SK-N-SH treated with all-trans-retinoic acid at 6 μM for 48 hours (cell line): ENCODE measurements around the gene BOLA3.

Experiments used
- ARNTL ChIP-seq: fragments of 450-650 bp; formaldehyde crosslinking; IDR thresholded peaks from 2 replicates; pipeline ENCODE4 v1.5.0; 2020; ENCODE audit warnings: low read depth, mild to moderate bottlenecking, moderate library complexity, borderline replicate concordance
- BACH2 ChIP-seq: fragments of 250-450 bp; sonication (Bioruptor Pico); IDR thresholded peaks from 2 replicates; pipeline ENCODE4 v1.9.0; 2021; ENCODE audit warnings: mild to moderate bottlenecking, borderline replicate concordance
- GLIS3 ChIP-seq: fragments of 250-450 bp; sonication (Bioruptor Pico); IDR thresholded peaks from 2 replicates; pipeline ENCODE4 v1.5.0; 2020; ENCODE audit warnings: mild to moderate bottlenecking, moderate library complexity
- TOX ChIP-seq: fragments of 250-450 bp; sonication (Bioruptor Pico); IDR thresholded peaks from 2 replicates; pipeline ENCODE4 v1.8.0; 2021; ENCODE audit warnings: mild to moderate bottlenecking, moderate library complexity, borderline replicate concordance
- ZFP30 ChIP-seq: fragments of 450-650 bp; formaldehyde crosslinking; IDR thresholded peaks from 2 replicates; pipeline ENCODE4 v1.5.0; 2022; ENCODE audit warnings: mild to moderate bottlenecking, moderate library complexity
- TF ChIP-seq, protein P1 (sequence below): fragments of 250-450 bp; sonication (Bioruptor Pico); IDR thresholded peaks from 2 replicates; pipeline ENCODE4 v1.8.0; 2020; ENCODE audit warnings: mild to moderate bottlenecking, moderate library complexity, borderline replicate concordance
- TF ChIP-seq, protein P2 (sequence below): fragments of 250-450 bp; sonication (Bioruptor Pico); IDR thresholded peaks from 2 replicates; pipeline ENCODE4 v1.5.1; 2020; ENCODE audit warnings: low read depth, mild to moderate bottlenecking, moderate library complexity

DNA sequence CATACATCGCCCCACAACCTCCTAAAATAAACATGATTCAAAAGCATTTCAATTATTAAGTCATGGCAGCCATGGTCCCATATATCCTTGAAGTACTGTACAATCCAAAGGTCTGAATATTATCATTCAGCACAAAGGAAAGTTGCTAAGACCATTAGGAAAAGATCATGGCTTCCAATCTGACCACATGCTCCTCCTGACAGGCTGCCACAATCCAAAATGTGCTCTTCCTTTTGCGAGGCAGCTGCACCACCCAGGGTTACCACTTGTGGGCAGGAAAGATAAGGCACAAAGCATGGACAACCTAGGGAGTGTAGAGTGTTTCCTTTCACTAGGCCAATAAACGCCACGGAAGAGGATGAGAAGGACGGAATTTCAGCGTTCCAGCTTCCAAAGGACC, 5.4 kb downstream of the BOLA3 start:
- TF ChIP-seq, protein P1, sequence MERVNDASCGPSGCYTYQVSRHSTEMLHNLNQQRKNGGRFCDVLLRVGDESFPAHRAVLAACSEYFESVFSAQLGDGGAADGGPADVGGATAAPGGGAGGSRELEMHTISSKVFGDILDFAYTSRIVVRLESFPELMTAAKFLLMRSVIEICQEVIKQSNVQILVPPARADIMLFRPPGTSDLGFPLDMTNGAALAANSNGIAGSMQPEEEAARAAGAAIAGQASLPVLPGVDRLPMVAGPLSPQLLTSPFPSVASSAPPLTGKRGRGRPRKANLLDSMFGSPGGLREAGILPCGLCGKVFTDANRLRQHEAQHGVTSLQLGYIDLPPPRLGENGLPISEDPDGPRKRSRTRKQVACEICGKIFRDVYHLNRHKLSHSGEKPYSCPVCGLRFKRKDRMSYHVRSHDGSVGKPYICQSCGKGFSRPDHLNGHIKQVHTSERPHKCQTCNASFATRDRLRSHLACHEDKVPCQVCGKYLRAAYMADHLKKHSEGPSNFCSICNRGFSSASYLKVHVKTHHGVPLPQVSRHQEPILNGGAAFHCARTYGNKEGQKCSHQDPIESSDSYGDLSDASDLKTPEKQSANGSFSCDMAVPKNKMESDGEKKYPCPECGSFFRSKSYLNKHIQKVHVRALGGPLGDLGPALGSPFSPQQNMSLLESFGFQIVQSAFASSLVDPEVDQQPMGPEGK: no peak
- TF ChIP-seq, protein P2, sequence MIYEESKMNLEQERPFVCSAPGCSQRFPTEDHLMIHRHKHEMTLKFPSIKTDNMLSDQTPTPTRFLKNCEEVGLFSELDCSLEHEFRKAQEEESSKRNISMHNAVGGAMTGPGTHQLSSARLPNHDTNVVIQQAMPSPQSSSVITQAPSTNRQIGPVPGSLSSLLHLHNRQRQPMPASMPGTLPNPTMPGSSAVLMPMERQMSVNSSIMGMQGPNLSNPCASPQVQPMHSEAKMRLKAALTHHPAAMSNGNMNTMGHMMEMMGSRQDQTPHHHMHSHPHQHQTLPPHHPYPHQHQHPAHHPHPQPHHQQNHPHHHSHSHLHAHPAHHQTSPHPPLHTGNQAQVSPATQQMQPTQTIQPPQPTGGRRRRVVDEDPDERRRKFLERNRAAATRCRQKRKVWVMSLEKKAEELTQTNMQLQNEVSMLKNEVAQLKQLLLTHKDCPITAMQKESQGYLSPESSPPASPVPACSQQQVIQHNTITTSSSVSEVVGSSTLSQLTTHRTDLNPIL (CRISPR knock-in tag): no peak
- TF ChIP-seq BACH2 (CRISPR knock-in tag): no peak
- TF ChIP-seq GLIS3: no peak
- no peak for TF ChIP-seq ZFP30 (CRISPR knock-in tag)
- no peak for TF ChIP-seq TOX (CRISPR knock-in tag)
- no peak for TF ChIP-seq ARNTL
